Gastroesophageal sphincter (tissue), 3 donors: ENCODE data around the gene PLA2G2E.

Source experiments
- CTCF ChIP-seq, 4 experiments: fragments of 200-600 bp in 2 of 4; fragments of 450-650 bp in 2 of 4; sonication (generic) in 1 of 4; IDR thresholded peaks; one replicate each; pipeline ENCODE4 v1.5.1; 2017 to 2019; ENCODE audit warnings: antibody characterized with exemption in 4 of 4, mild to moderate bottlenecking in 2 of 4, moderate library complexity in 2 of 4
- EP300 ChIP-seq: sonication (generic); formaldehyde crosslinking; IDR thresholded peaks from one replicate; pipeline ENCODE4 v1.6.1; 2017; ENCODE audit warnings: antibody characterized with exemption, mild to moderate bottlenecking
- POLR2A ChIP-seq, 2 donors: fragments of 450-650 bp; IDR thresholded peaks; one replicate each; pipeline ENCODE4 v1.6.1; 2017; ENCODE audit warnings: antibody characterized with exemption in 2 of 2, mild to moderate bottlenecking in 2 of 2, moderate library complexity in 1 of 2

GRCh38 chr1:19910650-19911049 is 12.8 kb downstream of the PLA2G2E start:
- TF ChIP-seq CTCF (IDR thresholded peaks at IDR 0.05): no peak
- no peak for TF ChIP-seq POLR2A (IDR thresholded peaks at IDR 0.05)
- TF ChIP-seq EP300: no peak
